ENCODE results near the gene MPHOSPH10.
"Not testable (repeated sequence)": the region's sequence is repeated elsewhere in the genome, so short reads cannot be mapped to it uniquely, and the experiment has no call there.

The MPHOSPH10 gene

GRCh38 chr2:71178836-71179235 is 48.4 kb downstream of the MPHOSPH10 start:
- not testable (repeated sequence) for DNase-seq (ENCODE audit: low spot score)

DNA sequence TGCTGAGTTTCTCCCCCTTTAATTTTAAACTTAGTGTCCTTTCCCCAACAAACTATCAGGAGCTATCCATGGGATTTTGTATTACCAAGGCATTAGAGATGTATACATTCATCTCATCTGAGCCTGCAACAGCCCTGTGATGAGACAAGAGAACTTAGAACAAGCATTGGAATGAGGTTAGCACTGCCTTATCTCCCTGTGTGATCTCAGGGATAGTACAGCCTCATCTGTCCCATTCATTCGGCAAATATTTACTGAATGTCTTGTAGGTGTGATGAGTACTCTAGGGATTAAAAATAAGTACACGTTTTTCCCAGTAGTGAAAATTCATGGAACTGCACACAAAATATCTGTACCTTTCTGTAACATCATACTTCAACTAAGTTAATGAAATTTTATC is 50.9 kb downstream of the MPHOSPH10 start:
- no peak for DNase-seq (ENCODE audit: low spot score)

GRCh38 chr2:71183306-71184115 is 53.1 kb downstream of the MPHOSPH10 start:
- not testable (repeated sequence) for DNase-seq (ENCODE audit: low spot score)

GRCh38 chr2:71186973-71187372 is 56.5 kb downstream of the MPHOSPH10 start:
- no peak for DNase-seq (ENCODE audit: low spot score)

GRCh38 chr2:71187589-71187988 is 57.2 kb downstream of the MPHOSPH10 start:
- DNase-seq (ENCODE audit: low spot score) = no peak

DNA sequence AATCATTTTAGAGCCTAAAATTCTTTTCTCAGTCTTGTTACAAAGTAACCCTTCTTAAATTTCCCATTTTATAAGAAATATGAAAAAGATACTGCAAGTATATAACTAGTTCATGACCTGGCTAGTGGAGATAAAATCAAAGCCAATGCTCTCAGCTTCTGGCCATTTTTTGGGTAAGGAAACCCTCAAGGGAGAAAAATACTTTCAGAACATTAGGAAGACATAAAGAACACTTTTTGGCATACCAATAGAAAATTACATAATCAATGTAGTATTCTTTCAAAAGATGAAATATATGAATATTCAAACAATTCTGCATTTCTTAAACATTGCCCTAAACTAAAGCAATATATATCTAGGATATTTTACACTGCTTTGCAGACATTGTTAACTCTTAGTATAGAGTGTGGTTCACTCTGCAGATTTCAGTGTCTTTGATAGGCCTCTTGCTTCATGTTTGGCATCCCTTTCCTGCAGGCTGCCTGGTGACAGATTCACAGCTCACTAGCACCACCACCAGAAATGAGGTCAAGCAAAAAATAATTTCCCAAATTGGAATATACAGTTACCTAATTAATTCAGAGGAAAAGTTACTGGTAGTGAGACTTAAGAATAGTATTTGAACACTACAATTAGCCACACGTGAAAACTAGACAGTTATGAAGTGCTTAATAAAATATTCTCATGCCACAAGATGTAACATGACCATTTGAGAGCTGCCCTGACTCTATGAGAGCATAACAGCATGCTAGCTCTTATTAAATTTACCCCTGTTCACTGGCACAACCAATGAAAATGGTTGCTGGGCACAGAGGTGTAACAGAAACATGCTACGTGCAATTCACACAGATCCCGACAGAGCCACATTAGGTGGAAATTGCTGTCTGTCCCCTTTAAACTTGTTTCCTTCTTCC is 60.5 kb downstream of the MPHOSPH10 start:
- no peak for DNase-seq (ENCODE audit: low spot score)

GRCh38 chr2:71191570-71191943 is 61.1 kb downstream of the MPHOSPH10 start:
- no peak for DNase-seq (ENCODE audit: low spot score)
